ENCODE measurements around the gene ACIN1. TPM values are rescaled to one million over a fixed set of nuclear protein-coding genes. Genes with fewer than 3 reads are reported as not detected.
A peak's percentile ranks its signal among the peaks of the same experiment; 100 is the strongest.

ACIN1 gene
- total RNA-seq, 1 donor from 2014 or later: 184 TPM

DNA sequence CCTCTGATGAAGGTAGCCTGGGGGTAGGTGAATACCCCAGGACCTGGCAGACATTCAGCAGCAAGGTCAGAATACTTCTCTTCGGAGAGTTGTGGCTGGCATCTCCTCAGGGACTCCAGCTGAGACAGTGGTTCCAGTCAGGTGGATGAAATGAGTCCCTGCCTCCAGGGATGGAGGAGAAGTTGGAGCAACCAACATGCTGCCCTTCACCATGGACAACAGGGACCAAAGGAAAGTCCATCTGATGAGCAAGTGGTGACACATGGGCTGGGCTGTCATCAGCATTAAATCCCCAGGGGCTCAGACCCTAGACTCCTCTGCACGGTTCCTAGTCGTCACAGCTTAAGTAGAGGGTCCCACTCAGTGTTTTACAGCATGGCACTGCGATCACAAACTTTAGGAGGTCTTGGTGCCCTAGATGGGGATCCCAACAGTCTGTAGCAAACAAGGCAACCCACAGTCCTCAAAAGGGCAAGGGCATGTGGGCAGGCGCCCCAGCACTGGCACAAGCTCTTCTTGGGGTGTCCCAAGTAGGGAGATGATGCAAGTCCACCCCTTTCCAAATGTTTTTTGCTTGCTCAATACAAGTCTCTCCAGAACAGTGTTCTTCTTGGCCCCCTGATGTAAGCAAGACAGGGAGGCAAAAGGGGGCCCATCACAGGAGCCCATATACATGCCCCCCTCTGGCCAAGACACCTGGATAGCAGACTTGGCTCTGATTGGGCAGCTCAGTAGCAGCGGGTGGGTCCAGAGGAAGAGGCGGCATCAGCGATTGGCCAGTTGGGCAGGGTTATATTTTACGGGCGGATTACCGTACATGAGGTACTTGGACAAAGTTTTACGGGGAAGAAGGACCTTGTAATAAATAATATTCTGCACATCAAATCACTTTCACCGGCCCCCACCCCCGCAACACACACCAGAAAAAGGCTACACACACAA is 26.8 kb downstream of the ACIN1 start:
- peaks cover 81% of the 10 kb centered on the region for H4K20me1 ChIP-seq (ENCODE audit: low read depth)
- peak overlapping the region; percentile 77 for H3K4me3 Mint-ChIP-seq
- no peak overlapping the region for H3K27ac ChIP-seq
- H2AFZ ChIP-seq (replicated peaks): no peak overlapping the region
- TF ChIP-seq EZH2phosphoT487 (IDR thresholded peaks at IDR 0.05): no peak
- TF ChIP-seq, protein P1, sequence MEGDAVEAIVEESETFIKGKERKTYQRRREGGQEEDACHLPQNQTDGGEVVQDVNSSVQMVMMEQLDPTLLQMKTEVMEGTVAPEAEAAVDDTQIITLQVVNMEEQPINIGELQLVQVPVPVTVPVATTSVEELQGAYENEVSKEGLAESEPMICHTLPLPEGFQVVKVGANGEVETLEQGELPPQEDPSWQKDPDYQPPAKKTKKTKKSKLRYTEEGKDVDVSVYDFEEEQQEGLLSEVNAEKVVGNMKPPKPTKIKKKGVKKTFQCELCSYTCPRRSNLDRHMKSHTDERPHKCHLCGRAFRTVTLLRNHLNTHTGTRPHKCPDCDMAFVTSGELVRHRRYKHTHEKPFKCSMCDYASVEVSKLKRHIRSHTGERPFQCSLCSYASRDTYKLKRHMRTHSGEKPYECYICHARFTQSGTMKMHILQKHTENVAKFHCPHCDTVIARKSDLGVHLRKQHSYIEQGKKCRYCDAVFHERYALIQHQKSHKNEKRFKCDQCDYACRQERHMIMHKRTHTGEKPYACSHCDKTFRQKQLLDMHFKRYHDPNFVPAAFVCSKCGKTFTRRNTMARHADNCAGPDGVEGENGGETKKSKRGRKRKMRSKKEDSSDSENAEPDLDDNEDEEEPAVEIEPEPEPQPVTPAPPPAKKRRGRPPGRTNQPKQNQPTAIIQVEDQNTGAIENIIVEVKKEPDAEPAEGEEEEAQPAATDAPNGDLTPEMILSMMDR (IDR thresholded peaks at IDR 0.05): no peak
- no peak for TF ChIP-seq EZH2 (IDR thresholded peaks at IDR 0.05)
- peaks cover 46% of the 10 kb centered on the region for H3K4me1 Mint-ChIP-seq
- H3K4me3 ChIP-seq: peak overlapping the region; percentile 92
- peaks cover 34% of the 10 kb centered on the region for H3K36me3 Mint-ChIP-seq
- peak overlapping the region; percentile 85 for H3K4me2 ChIP-seq
- peaks cover 10% of the 10 kb centered on the region for H3K27me3 Mint-ChIP-seq (ENCODE audit: insufficient read depth, low read depth)
- H3K9me3 ChIP-seq (ENCODE audit: low read depth): no peaks in the 10 kb centered on the region
- no peak for DNase-seq (ENCODE audit: low spot score)
- H3K27me3 ChIP-seq: no peaks in the 10 kb centered on the region
- no peak overlapping the region for H3K27ac Mint-ChIP-seq
- H3F3A ChIP-seq (ENCODE audit: low read depth): peaks cover 91% of the 10 kb centered on the region
- H3K4me1 ChIP-seq: peaks cover 53% of the 10 kb centered on the region
- H3K36me3 ChIP-seq: peaks cover 29% of the 10 kb centered on the region
- H3K9me3 Mint-ChIP-seq: no peaks in the 10 kb centered on the region
- H3K9ac ChIP-seq: no peak overlapping the region
- H3K79me2 ChIP-seq (ENCODE audit: low read depth): peaks cover 83% of the 10 kb centered on the region

DNA sequence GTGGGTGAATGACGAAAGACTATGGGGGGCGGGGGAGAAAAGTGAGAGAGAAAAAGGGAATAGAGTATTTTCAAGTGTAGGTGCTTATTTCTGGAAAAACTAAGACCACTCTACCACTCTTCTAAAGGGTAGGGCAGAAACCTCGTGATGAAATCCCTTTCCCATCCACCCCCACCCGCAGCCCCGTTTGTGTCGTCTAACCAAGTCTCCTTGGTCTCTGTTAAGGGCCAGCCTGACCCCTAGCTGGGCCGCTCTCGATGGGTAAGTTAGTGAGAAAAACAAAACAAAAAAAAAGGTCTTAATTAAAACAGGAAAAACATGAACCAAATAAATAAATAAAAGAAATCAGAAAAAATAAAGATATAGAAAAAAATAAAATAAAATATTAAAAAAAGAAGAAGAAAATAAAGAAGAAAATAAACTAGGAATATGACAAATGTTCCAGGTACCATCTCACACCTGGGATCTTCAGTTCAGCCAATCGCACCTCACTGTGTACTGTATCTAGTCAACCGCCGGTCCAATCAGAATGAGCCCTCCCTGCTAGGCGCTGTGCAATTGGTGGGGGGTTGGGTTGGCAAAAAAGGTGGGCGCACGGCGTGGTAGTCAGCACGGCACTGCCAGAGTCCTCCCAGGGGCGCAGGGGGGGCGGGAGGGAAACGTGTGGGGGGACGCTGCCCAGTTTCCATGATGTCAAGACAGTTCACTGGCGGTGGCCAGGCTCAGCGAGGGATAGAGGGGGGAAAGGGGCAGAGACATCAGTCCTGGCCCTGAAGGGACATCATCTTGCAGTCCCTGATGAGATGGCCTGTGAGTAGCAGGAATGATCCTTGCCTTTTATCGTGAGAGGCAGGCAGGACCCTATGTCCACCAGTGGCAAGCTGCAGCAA is 27.8 kb downstream of the ACIN1 start:
- DNase-seq (ENCODE audit: low spot score): no peak
- Histone ChIP-seq H3K9me3 (ENCODE audit: low read depth) (no peaks in the 10 kb centered on the region), H4K20me1 (ENCODE audit: low read depth) (peaks cover 87% of the 10 kb centered on the region), H2AFZ (replicated peaks) (no peak overlapping the region), H3K27ac (peak overlapping the region; percentile 5), H3K27me3 (no peaks in the 10 kb centered on the region), H3K36me3 (peaks cover 39% of the 10 kb centered on the region), H3K4me1 (peaks cover 44% of the 10 kb centered on the region), H3F3A (ENCODE audit: low read depth) (peaks cover 91% of the 10 kb centered on the region), H3K4me2 (peak overlapping the region; percentile 85), H3K9ac (no peak overlapping the region), H3K79me2 (ENCODE audit: low read depth) (peaks cover 92% of the 10 kb centered on the region), H3K4me3 (no peak overlapping the region)
- Mint-ChIP-seq H3K27ac (no peak overlapping the region), H3K4me1 (peaks cover 36% of the 10 kb centered on the region), H3K36me3 (peaks cover 40% of the 10 kb centered on the region), H3K4me3 (no peak overlapping the region), H3K27me3 (ENCODE audit: insufficient read depth, low read depth) (peaks cover 10% of the 10 kb centered on the region), H3K9me3 (no peaks in the 10 kb centered on the region)
- TF ChIP-seq EZH2phosphoT487 (IDR thresholded peaks at IDR 0.05) (no peak), EZH2 (IDR thresholded peaks at IDR 0.05) (no peak)
- TF ChIP-seq, protein P1 (IDR thresholded peaks at IDR 0.05): no peak

DNA sequence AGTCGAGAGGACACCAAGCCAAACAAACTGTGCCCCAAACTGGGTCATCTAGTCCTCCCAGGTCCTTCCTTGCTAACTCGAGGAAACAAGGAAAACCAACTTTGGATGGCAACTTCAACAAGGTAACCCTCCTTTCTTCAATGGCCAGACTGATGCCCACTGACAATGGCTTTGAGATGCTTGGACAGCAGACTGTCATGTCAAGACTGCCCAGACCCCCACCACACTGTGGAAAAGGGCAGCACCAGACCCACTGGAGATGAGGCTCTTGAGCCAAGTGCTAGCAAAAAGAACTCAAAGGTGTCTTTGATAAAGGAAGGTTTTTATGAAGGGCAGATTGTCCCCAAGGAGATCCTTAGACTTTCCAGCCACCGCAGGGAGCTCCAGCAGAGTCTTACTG is 28.6 kb downstream of the ACIN1 start:
- Mint-ChIP-seq H3K4me3 (no peak overlapping the region), H3K4me1 (peaks cover 30% of the 10 kb centered on the region), H3K36me3 (peaks cover 40% of the 10 kb centered on the region), H3K9me3 (no peaks in the 10 kb centered on the region), H3K27ac (no peak overlapping the region), H3K27me3 (ENCODE audit: insufficient read depth, low read depth) (peaks cover 8% of the 10 kb centered on the region)
- Histone ChIP-seq H3K4me1 (peaks cover 39% of the 10 kb centered on the region), H3K27ac (no peak overlapping the region), H2AFZ (replicated peaks) (no peak overlapping the region), H3K9ac (no peak overlapping the region), H3K4me2 (peak overlapping the region; percentile 85), H3K27me3 (no peaks in the 10 kb centered on the region), H3K36me3 (peaks cover 41% of the 10 kb centered on the region), H3F3A (ENCODE audit: low read depth) (peaks cover 89% of the 10 kb centered on the region), H3K4me3 (no peak overlapping the region), H3K9me3 (ENCODE audit: low read depth) (no peaks in the 10 kb centered on the region), H4K20me1 (ENCODE audit: low read depth) (peaks cover 86% of the 10 kb centered on the region), H3K79me2 (ENCODE audit: low read depth) (peaks cover 94% of the 10 kb centered on the region)
- TF ChIP-seq, protein P1 (IDR thresholded peaks at IDR 0.05): no peak
- TF ChIP-seq EZH2phosphoT487 (IDR thresholded peaks at IDR 0.05): no peak
- no peak for TF ChIP-seq EZH2 (IDR thresholded peaks at IDR 0.05)
- DNase-seq (ENCODE audit: low spot score): no peak

Data from neural progenitor cell (in vitro differentiated cells).